Esophagus squamous epithelium (tissue), 4 donors: ENCODE measurements around the gene B9D2.

Source experiments
- POLR2A ChIP-seq, 4 donors: fragments of 450-650 bp; IDR thresholded peaks; one replicate each; pipeline ENCODE4 v1.6.1; 2017; ENCODE audit warnings: antibody characterized with exemption in 4 of 4, mild to moderate bottlenecking in 4 of 4, moderate library complexity in 3 of 4
- TF ChIP-seq, protein P1 (sequence below), 6 experiments: fragments of 450-650 bp in 4 of 6; fragments of 200-600 bp in 2 of 6; sonication (generic) in 2 of 6; IDR thresholded peaks; one replicate each; pipeline ENCODE4 v1.5.1; 2016 to 2019; ENCODE audit warnings: antibody characterized with exemption in 6 of 6, mild to moderate bottlenecking in 4 of 6, moderate library complexity in 4 of 6

DNA sequence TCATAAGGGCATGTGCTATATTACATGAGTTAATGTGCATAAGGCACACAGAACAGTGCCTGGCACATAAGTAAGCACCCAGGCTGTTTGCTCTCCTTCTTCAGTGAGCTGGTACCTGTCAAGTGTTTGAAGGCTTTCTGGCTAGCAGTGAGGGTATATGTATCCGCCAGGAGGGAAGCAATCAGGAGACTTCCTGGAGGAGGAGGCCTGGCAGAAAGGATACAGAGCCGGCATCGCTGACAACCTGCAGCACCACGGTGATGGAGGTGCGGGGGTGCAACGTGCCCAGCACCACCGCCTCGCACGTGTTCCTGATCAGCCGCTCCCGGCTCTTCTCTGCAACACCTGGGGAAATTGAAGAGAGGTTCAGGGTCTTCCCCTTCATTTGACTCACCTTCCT, 27.7 kb upstream of the B9D2 start:
- TF ChIP-seq POLR2A (IDR thresholded peaks at IDR 0.05): no peak
- TF ChIP-seq, protein P1, sequence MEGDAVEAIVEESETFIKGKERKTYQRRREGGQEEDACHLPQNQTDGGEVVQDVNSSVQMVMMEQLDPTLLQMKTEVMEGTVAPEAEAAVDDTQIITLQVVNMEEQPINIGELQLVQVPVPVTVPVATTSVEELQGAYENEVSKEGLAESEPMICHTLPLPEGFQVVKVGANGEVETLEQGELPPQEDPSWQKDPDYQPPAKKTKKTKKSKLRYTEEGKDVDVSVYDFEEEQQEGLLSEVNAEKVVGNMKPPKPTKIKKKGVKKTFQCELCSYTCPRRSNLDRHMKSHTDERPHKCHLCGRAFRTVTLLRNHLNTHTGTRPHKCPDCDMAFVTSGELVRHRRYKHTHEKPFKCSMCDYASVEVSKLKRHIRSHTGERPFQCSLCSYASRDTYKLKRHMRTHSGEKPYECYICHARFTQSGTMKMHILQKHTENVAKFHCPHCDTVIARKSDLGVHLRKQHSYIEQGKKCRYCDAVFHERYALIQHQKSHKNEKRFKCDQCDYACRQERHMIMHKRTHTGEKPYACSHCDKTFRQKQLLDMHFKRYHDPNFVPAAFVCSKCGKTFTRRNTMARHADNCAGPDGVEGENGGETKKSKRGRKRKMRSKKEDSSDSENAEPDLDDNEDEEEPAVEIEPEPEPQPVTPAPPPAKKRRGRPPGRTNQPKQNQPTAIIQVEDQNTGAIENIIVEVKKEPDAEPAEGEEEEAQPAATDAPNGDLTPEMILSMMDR (IDR thresholded peaks at IDR 0.05): no peak
